Nephron (organoid): ENCODE measurements around the gene EPHA1.
"Not testable (repeated sequence)": the region's sequence is repeated elsewhere in the genome, so short reads cannot be mapped to it uniquely, and the experiment has no call there.

Experiments
- H3K27ac Mint-ChIP-seq, 3 experiments: 2 replicates each; pipeline ENCODE4 v1.8.0; 2020; ENCODE audit warnings: mixed read lengths in 3 of 3, mild to moderate bottlenecking in 2 of 3, moderate library complexity in 1 of 3
- H3K27me3 Mint-ChIP-seq: 2 replicates; pipeline ENCODE4 v1.8.0; 2021; ENCODE audit warnings: low read depth, mild to moderate bottlenecking, moderate library complexity, mixed read lengths
- H3K36me3 Mint-ChIP-seq: 2 replicates; pipeline ENCODE4 v1.8.0; 2020; ENCODE audit warnings: low read depth, mixed read lengths
- H3K4me1 Mint-ChIP-seq: 2 replicates; pipeline ENCODE4 v1.8.0; 2020; ENCODE audit warnings: mixed read lengths
- H3K4me3 Mint-ChIP-seq, 3 experiments: 2 replicates each; pipeline ENCODE4 v1.8.0; 2020; ENCODE audit warnings: mild to moderate bottlenecking in 3 of 3, mixed read lengths in 3 of 3, moderate library complexity in 2 of 3
- H3K9me3 Mint-ChIP-seq: 2 replicates; pipeline ENCODE4 v1.8.0; 2020; ENCODE audit warnings: mixed read lengths
- TF ChIP-seq, protein P1 (sequence below), 3 experiments: fragments of 200-600 bp; sonication (generic); IDR thresholded peaks; one replicate each; pipeline ENCODE4 v1.5.0; 2021; ENCODE audit warnings: antibody characterized with exemption in 3 of 3; ENCODE audit not compliant: unreplicated experiment in 3 of 3

Gene EPHA1

DNA sequence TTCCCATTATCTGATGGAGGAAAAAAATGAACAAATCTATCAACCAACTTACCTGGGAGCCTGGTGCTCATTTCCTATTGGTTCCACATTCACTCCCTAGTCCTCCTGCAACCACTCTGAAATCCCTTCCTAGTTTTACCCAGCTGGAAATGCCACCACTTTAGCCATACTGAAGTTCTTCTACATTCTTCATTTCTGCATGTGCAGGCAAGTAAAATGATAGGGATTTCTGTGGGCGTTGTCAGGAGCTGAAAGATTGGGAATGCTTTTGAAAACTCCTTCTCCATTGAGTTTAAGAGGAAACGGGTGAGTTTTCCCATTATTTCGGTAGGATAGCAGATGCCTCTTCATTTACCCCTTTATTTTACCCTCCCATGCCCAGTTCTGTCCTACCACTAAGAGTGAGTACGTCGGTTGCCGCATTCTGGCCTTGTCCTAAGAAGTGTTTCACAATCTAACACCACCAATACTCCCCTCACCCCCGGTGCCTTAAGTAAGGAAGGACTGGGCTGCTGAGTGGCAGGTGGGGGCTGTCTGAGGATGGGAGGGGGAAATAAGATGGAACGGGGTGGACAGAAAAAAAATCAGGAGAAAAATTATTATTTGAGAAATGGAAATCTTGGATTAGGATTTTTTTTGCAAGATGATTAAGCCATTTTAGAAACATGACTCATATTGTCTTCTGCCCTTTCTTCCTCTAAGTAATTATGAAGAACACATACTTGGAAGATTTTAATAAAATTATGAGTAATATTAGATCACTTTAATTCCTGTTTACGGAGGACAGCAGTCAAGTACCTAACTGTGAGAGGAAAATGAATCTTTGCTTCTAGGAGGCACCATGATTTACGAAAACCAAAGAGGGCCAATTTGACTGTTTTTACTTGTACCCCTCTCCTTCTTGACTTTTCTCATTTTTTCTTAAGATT, 21.4 kb upstream of the EPHA1 start:
- H3K4me3 Mint-ChIP-seq, result no peak overlapping the region
- H3K36me3 Mint-ChIP-seq, result no peaks in the 10 kb centered on the region
- no peaks in the 10 kb centered on the region for H3K4me1 Mint-ChIP-seq
- no peaks in the 10 kb centered on the region for H3K27me3 Mint-ChIP-seq
- TF ChIP-seq, protein P1, sequence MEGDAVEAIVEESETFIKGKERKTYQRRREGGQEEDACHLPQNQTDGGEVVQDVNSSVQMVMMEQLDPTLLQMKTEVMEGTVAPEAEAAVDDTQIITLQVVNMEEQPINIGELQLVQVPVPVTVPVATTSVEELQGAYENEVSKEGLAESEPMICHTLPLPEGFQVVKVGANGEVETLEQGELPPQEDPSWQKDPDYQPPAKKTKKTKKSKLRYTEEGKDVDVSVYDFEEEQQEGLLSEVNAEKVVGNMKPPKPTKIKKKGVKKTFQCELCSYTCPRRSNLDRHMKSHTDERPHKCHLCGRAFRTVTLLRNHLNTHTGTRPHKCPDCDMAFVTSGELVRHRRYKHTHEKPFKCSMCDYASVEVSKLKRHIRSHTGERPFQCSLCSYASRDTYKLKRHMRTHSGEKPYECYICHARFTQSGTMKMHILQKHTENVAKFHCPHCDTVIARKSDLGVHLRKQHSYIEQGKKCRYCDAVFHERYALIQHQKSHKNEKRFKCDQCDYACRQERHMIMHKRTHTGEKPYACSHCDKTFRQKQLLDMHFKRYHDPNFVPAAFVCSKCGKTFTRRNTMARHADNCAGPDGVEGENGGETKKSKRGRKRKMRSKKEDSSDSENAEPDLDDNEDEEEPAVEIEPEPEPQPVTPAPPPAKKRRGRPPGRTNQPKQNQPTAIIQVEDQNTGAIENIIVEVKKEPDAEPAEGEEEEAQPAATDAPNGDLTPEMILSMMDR (IDR thresholded peaks at IDR 0.05; ENCODE audit: unreplicated experiment in 3 of 3), result no peak
- no peaks in the 10 kb centered on the region for H3K9me3 Mint-ChIP-seq
- no peak overlapping the region for H3K27ac Mint-ChIP-seq

DNA sequence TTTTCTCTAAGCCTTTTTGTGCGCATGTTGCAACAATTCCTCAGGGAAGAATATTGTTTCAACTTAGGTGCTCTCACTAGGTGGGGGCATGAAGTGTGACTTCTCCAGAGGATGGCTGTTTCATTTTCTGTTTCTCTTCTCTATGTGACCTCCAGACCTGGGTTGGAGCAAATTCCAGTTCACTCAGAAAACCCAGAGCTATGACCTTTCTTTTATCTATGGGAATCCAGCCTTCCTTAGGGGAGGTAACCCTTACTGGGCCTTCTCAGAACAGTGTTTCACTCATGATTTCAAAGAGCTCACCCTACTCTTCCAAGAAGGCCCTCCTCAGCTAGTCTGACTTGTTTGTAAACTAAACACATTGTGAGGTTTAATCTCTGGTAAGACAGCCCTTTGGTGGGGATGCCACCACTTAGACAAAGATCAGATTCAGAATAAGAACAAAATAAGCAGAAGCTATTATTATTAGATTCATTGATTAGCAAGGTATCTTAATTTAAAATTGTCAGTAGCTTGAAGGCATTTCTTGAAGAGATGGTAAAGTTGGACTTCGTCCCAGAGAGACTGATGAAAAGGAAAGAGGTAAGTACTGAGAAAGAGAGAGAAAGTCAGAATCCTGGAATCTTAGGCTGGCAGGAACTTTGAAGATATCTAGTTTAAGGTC, 18.0 kb upstream of the EPHA1 start:
- no peaks in the 10 kb centered on the region for H3K27me3 Mint-ChIP-seq
- no peaks in the 10 kb centered on the region for H3K9me3 Mint-ChIP-seq
- H3K4me1 Mint-ChIP-seq, result peaks cover 9% of the 10 kb centered on the region
- H3K4me3 Mint-ChIP-seq, result no peak overlapping the region
- H3K27ac Mint-ChIP-seq, result no peak overlapping the region
- TF ChIP-seq, protein P1 (IDR thresholded peaks at IDR 0.05; ENCODE audit: unreplicated experiment in 3 of 3), result no peak
- no peaks in the 10 kb centered on the region for H3K36me3 Mint-ChIP-seq

DNA sequence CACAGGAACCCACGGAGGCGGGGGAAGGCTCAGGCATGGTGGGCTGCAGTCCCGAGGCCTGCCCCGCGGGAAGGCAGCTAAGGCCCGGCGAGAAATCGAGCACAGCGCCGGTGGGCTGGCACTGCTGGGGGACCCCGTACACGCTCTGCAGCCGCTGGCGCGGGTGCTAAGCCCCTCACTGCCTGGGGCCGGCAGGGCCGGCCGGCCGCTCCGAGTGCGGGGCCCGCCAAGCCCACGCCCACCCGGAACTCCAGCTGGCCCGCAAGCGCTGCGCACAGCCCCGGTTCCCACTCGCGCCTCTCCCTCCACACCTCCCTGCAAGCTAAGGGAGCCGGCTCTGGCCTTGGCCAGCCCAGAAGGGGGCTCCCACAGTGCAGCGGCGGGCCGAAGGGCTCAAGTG, 15.8 kb upstream of the EPHA1 start:
- not testable (repeated sequence) for H3K9me3 Mint-ChIP-seq, H3K4me3 Mint-ChIP-seq, H3K27me3 Mint-ChIP-seq, H3K36me3 Mint-ChIP-seq, H3K27ac Mint-ChIP-seq, H3K4me1 Mint-ChIP-seq

DNA sequence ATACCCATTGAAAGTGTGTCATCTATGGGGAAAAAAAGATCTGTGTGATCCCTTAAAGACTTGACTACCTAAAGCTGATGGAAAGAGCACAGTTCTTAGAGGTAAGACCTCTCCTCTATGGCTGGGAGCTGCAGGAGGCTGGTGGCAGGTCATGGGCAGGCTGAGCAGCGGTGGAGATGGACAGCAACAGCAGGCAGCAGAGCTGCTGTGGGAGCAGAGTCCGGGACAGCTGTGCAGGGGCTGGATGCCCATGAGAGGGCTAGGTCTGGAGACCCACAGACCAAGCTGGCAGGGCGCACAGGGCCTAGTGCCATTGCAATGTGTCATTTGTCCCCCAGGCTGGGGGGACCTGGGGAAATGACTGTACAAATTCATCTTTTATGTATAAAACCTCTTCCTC, 13.4 kb upstream of the EPHA1 start:
- TF ChIP-seq, protein P1 (IDR thresholded peaks at IDR 0.05; ENCODE audit: unreplicated experiment in 3 of 3), result no peak
- H3K27me3 Mint-ChIP-seq, result peaks cover 12% of the 10 kb centered on the region
- no peak overlapping the region for H3K4me3 Mint-ChIP-seq
- peaks cover 23% of the 10 kb centered on the region for H3K4me1 Mint-ChIP-seq
- no peaks in the 10 kb centered on the region for H3K36me3 Mint-ChIP-seq
- H3K27ac Mint-ChIP-seq, result no peak overlapping the region
- H3K9me3 Mint-ChIP-seq, result peaks cover 7% of the 10 kb centered on the region

DNA sequence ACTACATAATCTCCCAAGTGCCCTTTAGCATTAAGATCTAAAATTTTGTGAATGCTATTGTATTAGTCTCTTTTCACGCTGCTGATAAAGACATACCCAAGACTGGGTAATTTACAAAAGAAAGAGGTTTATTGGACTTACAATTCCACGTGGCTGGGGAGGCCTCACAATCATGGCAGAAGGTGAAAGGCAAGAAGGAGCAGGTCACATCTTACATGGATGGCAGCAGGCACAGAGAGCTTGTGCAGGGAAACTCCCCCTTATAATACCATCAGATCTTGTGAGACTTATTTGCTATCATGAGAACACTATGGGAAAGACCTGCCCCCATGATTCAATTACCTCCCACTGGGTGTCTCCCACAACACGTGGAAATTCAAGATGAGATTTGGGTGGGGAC, 12.0 kb upstream of the EPHA1 start:
- H3K27me3 Mint-ChIP-seq, result peaks cover 12% of the 10 kb centered on the region
- H3K27ac Mint-ChIP-seq, H3K36me3 Mint-ChIP-seq: not testable (repeated sequence)

DNA sequence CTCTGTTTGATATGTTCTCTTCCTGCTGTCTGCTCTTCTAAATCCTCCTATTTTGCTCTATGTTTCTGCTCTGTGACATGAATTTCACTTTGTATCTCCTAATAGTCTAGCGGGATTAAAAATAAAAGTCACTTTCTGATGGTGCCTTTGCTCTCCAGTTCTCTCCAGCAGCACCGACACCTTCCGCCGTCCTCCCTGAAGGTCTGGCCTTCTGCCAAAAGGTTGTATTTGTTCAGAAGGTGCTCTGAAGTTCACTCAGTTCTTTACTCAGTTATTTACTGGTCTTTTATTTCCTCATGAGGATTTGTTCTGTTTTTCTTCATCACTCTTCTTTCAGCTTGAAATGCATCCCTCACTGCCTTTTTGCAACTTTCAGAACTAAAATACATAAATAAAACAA, 11.2 kb upstream of the EPHA1 start:
- TF ChIP-seq, protein P1 (IDR thresholded peaks at IDR 0.05; ENCODE audit: unreplicated experiment in 3 of 3), result no peak

More for the DNA sequence above, 12.0 kb upstream of the EPHA1 start:
- not testable (repeated sequence) for H3K9me3 Mint-ChIP-seq, H3K4me3 Mint-ChIP-seq
- H3K4me1 Mint-ChIP-seq, result peaks cover 33% of the 10 kb centered on the region

More for the DNA sequence above, 11.2 kb upstream of the EPHA1 start:
- H3K27ac Mint-ChIP-seq, result no peak overlapping the region
- peaks cover 41% of the 10 kb centered on the region for H3K4me1 Mint-ChIP-seq
- no peak overlapping the region for H3K4me3 Mint-ChIP-seq
- H3K36me3 Mint-ChIP-seq, result no peaks in the 10 kb centered on the region
- peaks cover 7% of the 10 kb centered on the region for H3K9me3 Mint-ChIP-seq
- H3K27me3 Mint-ChIP-seq, result peaks cover 13% of the 10 kb centered on the region
